BJ (cell line): ENCODE measurements around the gene NOP53. TPM values are rescaled to one million over a fixed set of nuclear protein-coding genes. Genes with fewer than 3 reads are reported as not detected.
"Not testable (repeated sequence)": the region's sequence is repeated elsewhere in the genome, so short reads cannot be mapped to it uniquely, and the experiment has no call there.

Experiments
- CTCF ChIA-PET: fragments of 350-600 bp; formaldehyde crosslinking; extraction: SDS; loops from one replicate; lab custom pipeline; 2021; ENCODE audit warnings: antibody characterized with exemption, inconsistent platforms; lab: Yijun Ruan, JAX
- POLR2A ChIA-PET: fragments of 300-600 bp; sonication (Branson Sonifier 250); formaldehyde crosslinking; extraction: SDS; loops from one replicate; lab custom pipeline; 2021; ENCODE audit warnings: antibody characterized with exemption; lab: Charles Lee
- DNase-seq: peaks from one replicate; pipeline ENCODE4 v3.0.0-alpha.2; 2011; ENCODE audit warnings: low read depth
- H3K27me3 ChIP-seq: 2 replicates; pipeline ENCODE4 v1.6.0; 2011; ENCODE audit warnings: low read length; ENCODE audit not compliant: control insufficient read depth, insufficient read depth
- H3K36me3 ChIP-seq: 2 replicates; pipeline ENCODE4 v1.5.1; 2011; ENCODE audit warnings: low read length; ENCODE audit not compliant: control insufficient read depth, insufficient read depth
- H3K4me3 ChIP-seq: 2 replicates; pipeline ENCODE4 v1.5.1; 2011; ENCODE audit warnings: low read depth, mild to moderate bottlenecking, control low read depth, low read length
- CTCF ChIP-seq: IDR thresholded peaks from 2 replicates; pipeline ENCODE4 v1.5.1; 2011; ENCODE audit warnings: low read depth, mild to moderate bottlenecking, control low read depth, inconsistent platforms, low read length, moderate library complexity; ENCODE audit not compliant: insufficient read depth
- polyA plus RNA-seq: library from polyadenylated mRNA; depleted of rRNA; stranded (reverse); fragments of >200 nt; gene quantifications from 2 replicates; pipeline ENCODE4 v1.2.3, GENCODE V29; 2011; rRNA removed
- small RNA-seq: library from RNA; depleted of rRNA; stranded (forward); fragments of <200 nt; gene quantifications from one replicate; pipeline ENCODE3, GENCODE V24; 2012; ENCODE audit warnings: low replicate concordance, low read depth; ENCODE audit not compliant: insufficient read length

Gene NOP53
- polyA plus RNA-seq, 1 experiment, result 135 TPM

GRCh38 chr19:47802521-47803043 is 57.2 kb downstream of the NOP53 start:
- DNase-seq, result no peak
- no peak for TF ChIP-seq CTCF
- ChIA-PET POLR2A (no interaction called here), CTCF (interaction anchor here (1.1 kb wide), 1 partner anchor 67 kb away, joined by 3 read pairs; no protein-coding TSS in a partner anchor)
- Histone ChIP-seq H3K4me3 (no peak overlapping the region), H3K36me3 (no peaks in the 10 kb centered on the region), H3K27me3 (peaks cover 1% of the 10 kb centered on the region)

- DNase-seq, H3K4me3 ChIP-seq, CTCF ChIA-PET, H3K27me3 ChIP-seq, H3K36me3 ChIP-seq, POLR2A ChIA-PET: not testable (repeated sequence)
Observed at GRCh38 chr19:47803148-47803547, 57.8 kb downstream of the NOP53 start.

- H3K36me3 ChIP-seq, DNase-seq, CTCF ChIA-PET, POLR2A ChIA-PET, H3K4me3 ChIP-seq, H3K27me3 ChIP-seq: not testable (repeated sequence)
Observed at GRCh38 chr19:47803671-47804070, 58.3 kb downstream of the NOP53 start.

DNA sequence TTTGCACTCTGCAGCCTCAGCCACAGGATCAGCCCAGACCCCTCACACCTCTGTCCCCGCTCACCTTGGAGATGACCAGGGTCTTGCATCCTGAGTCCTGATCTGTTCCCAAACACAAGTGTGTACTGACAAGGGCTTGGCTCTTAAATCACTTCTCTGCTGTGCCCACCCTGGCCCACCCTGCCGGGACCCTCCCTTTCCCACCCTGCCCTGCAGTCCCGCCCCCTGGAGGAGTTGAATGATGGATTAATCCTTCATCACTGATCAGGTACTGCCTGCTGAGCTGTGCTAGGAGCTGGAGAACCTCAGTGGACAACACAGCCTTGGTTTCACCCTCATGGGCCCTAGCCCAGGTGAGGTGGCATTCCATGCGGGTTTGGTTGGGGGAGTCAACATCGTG is 59.1 kb downstream of the NOP53 start, which contains the start of gene TPRX1:
Gene TPRX1 (minus strand): TSS at position 101 of the 400 bp plus-strand sequence. CDS start 12 bp downstream, at position 89.
- CTCF ChIA-PET, H3K4me3 ChIP-seq, H3K36me3 ChIP-seq, DNase-seq, H3K27me3 ChIP-seq, POLR2A ChIA-PET: not testable (repeated sequence)

- DNase-seq, result no peak
- Histone ChIP-seq H3K4me3 (no peak overlapping the region), H3K27me3 (no peaks in the 10 kb centered on the region), H3K36me3 (no peaks in the 10 kb centered on the region)
- CTCF ChIA-PET, result interaction anchor here (0.5 to 1.4 kb wide), 4 partner anchors 14 to 368 kb away, joined by 3 to 4 read pairs (median 3); no protein-coding TSS in a partner anchor
- TF ChIP-seq CTCF, result no peak
- POLR2A ChIA-PET, result no interaction called here
Observed at GRCh38 chr19:47805313-47805712, 60.0 kb downstream of the NOP53 start.

GRCh38 chr19:47806435-47806834 is 61.1 kb downstream of the NOP53 start:
- no peak for DNase-seq
- no peaks in the 10 kb centered on the region for H3K36me3 ChIP-seq
- ChIA-PET CTCF (interaction anchor here (1.0 to 1.4 kb wide), 3 partner anchors 15 to 370 kb away, joined by 3 to 4 read pairs (median 3); no protein-coding TSS in a partner anchor), POLR2A (no interaction called here)
- TF ChIP-seq CTCF, result no peak
- no peaks in the 10 kb centered on the region for H3K27me3 ChIP-seq
- no peak overlapping the region for H3K4me3 ChIP-seq

Small RNAs within 50 kb of the gene (small RNA-seq; reads per million reads assigned to genes)
- not detected for gene AC008745.1
- not detected for gene SNORD23

Other genes with a start within 250 kb of the NOP53 start
- 100 and 203 TPM in 2 replicates for gene NAPA, start 230.5 kb upstream of the NOP53 start, polyA plus RNA-seq
- gene ZNF541, start 172.4 kb upstream of the NOP53 start, polyA plus RNA-seq, result 0.05 and 0.06 TPM in 2 replicates
- 0.53 and 0.63 TPM in 2 replicates for gene BICRA, start 136.4 kb upstream of the NOP53 start, polyA plus RNA-seq
- 69.5 and 132 TPM in 2 replicates for gene EHD2, start 32.1 kb upstream of the NOP53 start, polyA plus RNA-seq
- gene SELENOW, start 33.2 kb downstream of the NOP53 start, polyA plus RNA-seq, result 256 and 293 TPM in 2 replicates
- gene TPRX1, start 59.0 kb downstream of the NOP53 start, polyA plus RNA-seq, result not detected in 2 replicates
- gene CRX, start 76.4 kb downstream of the NOP53 start, polyA plus RNA-seq, result not detected in 2 replicates
- gene TPRX2, start 113.7 kb downstream of the NOP53 start, polyA plus RNA-seq, result not detected in 2 replicates
- not detected in 2 replicates for gene SULT2A1, start 140.8 kb downstream of the NOP53 start, polyA plus RNA-seq
- gene BSPH1, start 246.6 kb downstream of the NOP53 start, polyA plus RNA-seq, result not detected in 2 replicates
- not detected in 2 replicates for gene ELSPBP1, start 249.1 kb downstream of the NOP53 start, polyA plus RNA-seq